ENCODE measurements around the gene NOMO2.
A peak's percentile ranks its signal among the peaks of the same experiment; 100 is the strongest.
"Not testable (repeated sequence)": the region's sequence is repeated elsewhere in the genome, so short reads cannot be mapped to it uniquely, and the experiment has no call there.

Gene NOMO2, protein sequence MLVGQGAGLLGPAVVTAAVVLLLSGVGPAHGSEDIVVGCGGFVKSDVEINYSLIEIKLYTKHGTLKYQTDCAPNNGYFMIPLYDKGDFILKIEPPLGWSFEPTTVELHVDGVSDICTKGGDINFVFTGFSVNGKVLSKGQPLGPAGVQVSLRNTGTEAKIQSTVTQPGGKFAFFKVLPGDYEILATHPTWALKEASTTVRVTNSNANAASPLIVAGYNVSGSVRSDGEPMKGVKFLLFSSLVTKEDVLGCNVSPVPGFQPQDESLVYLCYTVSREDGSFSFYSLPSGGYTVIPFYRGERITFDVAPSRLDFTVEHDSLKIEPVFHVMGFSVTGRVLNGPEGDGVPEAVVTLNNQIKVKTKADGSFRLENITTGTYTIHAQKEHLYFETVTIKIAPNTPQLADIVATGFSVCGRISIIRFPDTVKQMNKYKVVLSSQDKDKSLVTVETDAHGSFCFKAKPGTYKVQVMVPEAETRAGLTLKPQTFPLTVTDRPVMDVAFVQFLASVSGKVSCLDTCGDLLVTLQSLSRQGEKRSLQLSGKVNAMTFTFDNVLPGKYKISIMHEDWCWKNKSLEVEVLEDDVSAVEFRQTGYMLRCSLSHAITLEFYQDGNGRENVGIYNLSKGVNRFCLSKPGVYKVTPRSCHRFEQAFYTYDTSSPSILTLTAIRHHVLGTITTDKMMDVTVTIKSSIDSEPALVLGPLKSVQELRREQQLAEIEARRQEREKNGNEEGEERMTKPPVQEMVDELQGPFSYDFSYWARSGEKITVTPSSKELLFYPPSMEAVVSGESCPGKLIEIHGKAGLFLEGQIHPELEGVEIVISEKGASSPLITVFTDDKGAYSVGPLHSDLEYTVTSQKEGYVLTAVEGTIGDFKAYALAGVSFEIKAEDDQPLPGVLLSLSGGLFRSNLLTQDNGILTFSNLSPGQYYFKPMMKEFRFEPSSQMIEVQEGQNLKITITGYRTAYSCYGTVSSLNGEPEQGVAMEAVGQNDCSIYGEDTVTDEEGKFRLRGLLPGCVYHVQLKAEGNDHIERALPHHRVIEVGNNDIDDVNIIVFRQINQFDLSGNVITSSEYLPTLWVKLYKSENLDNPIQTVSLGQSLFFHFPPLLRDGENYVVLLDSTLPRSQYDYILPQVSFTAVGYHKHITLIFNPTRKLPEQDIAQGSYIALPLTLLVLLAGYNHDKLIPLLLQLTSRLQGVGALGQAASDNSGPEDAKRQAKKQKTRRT

DNA sequence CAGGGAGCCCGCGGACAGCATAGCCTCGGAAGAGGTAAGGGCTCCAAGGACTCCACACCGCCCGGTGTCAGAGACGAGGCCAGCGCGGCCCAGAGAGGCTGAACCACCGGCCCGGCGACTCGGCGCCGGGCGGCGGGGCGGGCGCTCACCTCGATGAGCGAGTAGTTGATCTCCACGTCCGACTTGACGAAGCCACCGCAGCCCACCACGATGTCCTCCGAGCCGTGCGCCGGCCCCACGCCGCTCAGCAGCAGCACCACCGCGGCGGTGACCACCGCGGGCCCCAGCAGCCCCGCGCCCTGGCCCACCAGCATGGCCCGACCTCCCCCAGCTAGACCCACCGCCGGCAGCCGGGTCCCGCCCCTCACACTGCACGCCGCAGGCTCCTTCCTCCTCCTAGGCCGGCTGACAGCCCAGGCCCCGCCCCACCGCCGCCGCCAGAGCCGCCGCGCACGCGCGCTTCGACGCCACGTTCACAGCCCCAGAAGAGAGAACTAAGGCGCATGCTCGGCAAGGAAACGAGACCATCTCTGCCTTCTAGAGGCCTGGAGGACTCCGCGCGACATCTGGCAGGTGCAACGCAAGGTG lies at the start of gene NOMO2:
Gene NOMO2 (minus strand): TSS at position 371 of the 588 bp plus-strand sequence. CDS start 57 bp downstream, at position 314.
- DNase-seq (ENCODE audit: low spot score), result peak; percentile 50

DNA sequence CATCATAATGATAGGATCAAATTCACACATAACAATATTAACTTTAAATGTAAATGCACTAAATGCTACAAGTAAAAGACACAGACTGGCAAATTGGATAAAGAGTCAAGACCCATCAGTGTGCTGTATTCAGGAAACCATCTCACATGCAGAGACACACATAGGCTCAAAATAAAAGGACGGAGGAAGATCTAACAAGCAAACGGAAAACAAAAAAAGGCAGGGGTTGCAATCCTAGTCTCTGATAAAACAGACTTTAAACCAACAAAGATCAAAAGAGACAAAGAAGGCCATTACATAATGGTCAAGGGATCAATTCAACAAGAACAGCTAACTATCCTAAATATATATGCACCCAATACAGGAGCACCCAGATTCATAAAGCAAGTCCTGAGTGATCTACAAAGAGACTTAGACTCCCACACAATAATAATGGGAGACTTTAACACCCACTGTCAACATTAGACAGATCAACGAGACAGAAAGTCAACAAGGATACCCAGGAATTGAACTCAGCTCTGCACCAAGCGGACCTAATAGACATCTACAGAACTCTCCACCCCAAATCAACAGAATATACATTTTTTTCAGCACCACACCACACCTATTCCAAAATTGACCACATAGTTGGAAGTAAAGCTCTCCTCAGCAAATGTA lies 48.4 kb upstream of the NOMO2 start:
- DNase-seq (ENCODE audit: low spot score), result not testable (repeated sequence)

DNA sequence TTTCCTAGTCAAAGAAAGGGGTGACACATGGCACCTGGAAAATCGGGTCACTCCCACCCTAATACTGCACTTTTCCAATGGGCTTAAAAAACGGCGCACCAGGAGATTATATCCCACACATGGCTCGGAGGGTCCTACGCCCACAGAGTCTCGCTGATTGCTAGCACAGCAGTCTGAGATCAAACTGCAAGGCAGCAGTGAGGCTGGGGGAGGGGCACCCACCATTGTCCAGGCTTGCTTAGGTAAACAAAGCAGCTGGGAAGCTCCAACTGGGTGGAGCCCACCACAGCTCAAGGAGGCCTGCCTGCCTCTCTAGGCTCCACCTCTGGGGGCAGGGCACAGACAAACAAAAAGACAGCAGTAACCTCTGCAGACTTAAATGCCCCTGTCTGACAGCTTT lies 46.4 kb upstream of the NOMO2 start:
- DNase-seq (ENCODE audit: low spot score), result not testable (repeated sequence)

DNA sequence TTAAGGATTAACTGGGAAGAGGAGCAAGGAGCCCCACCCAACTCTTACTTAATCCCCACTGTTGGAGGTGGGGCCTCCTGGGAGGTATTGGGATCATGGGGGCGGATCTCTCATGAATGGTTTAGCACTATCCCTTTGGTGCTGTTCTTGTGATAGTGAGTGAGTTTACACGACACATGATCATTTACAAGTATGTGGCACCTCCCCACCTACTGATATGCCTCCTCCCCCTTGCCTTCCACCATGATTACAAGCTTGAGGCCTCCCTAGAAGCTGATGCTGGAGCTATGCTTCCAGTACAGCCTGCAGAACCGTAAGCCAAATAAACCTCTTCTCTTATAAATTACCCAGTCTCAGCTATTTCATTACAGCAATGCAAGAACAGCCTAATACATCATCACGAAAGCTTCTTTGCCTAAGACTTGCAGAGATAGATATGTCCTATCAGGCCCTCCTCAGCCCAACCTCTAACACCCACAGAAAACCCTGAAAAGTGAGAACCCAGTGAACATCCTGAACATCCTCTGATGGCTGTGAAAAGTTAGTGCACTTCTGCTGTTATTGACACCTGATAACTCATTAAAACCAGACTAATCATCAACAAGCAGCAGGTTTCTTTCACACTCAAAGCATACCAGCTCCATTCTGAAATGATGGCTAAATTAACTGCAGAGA lies 41.8 kb upstream of the NOMO2 start:
- DNase-seq (ENCODE audit: low spot score), result not testable (repeated sequence)

DNA sequence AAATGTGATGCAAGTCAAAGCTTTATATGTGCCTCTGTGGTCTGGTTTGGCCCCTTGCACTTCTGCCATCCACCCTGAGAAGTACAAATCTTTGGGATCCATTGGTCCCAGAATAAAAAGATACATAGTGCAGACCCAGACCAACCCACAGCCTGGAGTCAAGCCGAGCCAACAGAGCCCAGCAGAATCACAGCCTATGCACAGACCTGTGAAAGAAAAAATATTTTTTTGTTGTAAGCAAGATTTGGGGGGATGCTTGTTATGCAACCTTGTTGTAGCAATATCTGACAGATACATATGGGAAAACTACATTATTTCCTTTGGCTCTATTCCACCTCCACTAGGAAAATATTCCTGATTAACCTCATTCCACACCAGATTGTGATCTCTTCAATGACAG lies 36.7 kb upstream of the NOMO2 start:
- not testable (repeated sequence) for DNase-seq (ENCODE audit: low spot score)

DNA sequence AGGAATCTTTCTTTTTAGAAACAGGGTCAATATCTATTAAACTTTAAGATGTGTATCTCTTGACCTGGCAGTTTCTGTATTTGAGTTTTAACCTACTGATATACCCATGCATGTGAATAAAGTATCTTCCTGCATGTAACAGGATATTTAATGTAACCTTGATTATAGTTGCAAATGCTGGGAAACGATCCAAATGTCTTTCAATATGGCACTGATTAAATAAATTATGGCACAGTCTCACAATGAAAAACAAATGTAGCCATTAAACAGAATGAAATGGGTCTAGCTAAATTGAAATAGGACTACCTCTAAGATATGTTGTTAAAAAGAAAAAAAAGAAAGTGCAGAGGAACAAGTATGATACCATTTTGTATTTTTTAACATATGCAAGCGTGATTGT lies 35.8 kb upstream of the NOMO2 start:
- not testable (repeated sequence) for DNase-seq (ENCODE audit: low spot score)

DNA sequence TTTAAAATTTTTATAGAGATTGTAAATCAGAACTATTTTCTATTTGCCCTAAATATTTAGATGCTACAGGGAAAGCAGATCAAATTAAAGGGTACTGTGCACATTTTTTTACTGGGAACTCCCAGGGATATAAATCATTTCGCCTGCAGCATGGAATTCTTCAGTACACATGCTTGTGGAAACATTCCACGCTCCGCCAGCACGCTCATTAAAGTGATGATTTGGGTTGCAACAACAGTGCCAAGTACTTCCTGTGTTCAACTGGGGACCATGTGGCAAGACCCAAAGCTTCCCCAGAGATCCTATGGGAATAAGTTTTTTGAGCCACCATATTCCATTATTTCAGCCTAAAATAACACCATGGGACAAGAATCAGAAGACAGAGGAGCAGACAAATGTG lies 35.4 kb upstream of the NOMO2 start:
- not testable (repeated sequence) for DNase-seq (ENCODE audit: low spot score)

DNA sequence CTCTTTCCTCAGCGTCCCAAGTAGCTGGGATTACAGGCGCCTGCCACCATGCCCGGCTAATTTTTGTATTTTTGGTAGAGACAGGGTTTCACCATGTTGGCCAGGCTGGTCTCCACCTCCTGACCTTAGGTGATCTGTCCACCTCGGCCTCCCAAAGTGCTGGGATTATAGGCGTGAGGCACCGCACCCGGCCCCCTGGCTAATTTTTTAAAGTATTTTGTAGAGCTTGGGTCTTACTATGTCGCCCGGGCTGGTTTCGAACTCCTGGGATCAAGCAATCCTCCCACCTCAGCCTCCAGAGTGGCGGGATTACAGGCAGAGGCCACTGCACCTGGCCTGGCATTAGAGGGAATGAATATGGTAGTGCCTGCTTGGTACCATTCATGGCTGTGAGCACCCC lies 33.9 kb upstream of the NOMO2 start:
- not testable (repeated sequence) for DNase-seq (ENCODE audit: low spot score)

DNA sequence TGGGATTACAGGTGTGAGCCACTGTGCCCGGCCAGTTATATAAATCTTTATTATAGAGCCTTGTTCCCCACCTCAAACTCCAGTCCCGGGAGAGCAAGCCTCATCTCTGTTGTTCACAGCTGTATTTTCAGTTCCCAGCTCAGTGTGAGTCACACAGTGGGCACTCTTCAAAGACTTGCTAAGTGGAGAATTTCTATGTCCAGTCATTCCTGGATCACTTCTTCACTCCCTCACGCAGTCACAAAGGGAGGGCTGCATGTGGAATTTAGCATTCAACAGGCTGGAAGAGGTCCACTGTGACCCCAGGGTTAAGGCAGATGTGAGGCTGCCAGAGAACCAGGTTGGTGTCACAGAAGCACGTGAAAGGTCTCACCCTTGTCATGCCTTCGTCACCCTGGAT lies 33.0 kb upstream of the NOMO2 start:
- not testable (repeated sequence) for DNase-seq (ENCODE audit: low spot score)

DNA sequence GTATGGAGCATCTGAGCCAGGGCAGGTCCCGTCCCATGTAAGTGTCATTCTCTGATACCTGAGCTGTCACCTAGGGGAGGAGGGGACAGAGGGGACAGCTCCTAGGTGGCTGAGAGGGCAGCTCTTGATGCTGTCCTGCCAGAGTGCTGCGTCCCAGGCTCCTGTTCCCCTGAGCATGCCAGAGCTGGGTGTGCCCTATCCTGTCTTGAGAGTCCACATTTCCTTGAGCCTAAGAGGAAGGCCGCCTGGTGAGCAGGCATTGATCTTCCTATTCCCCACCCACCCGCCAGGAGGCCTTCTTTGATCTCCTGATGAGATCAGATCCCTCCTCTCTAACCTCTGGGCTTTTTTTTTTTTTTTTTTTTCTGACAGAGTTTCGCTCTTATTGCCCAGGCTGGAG lies 32.0 kb upstream of the NOMO2 start:
- DNase-seq (ENCODE audit: low spot score), result not testable (repeated sequence)

DNA sequence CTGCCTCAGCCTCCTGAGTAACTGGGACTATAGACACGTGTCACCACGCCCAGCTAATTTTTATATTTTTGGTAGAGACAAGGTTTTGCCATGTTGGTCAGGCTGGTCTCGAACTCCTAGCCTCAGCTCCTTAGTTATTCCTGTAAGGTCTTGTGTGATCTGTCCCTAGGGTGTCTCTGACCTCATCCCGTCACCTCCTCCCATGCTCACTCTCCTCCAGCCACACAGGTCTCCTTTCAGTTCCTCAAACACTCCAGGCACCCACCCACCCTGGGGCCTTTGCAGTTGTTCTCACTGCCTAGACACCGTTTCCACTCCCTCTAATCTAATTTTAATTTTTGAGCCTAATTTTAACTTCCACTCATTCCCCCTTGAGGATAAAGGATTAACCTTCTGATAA lies 31.1 kb upstream of the NOMO2 start:
- DNase-seq (ENCODE audit: low spot score), result not testable (repeated sequence)

DNA sequence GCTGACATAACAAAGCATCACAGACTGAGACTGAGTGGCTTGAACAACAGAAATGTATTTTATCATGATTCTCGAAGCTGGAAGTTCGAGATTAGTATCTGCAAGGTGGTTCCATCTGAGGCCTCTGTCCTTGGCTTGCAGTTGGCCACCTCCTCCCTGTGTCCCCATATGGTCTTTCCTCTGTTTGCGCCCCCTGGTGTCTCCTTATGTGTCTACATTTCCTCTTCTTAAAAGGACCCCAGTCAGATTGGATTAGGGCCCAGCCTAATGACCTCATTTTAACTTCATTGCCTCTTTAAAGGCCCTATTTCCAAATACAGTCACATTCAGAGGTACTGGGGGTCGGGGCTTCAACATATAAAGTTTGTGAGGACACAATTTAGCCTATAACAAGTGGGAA lies 30.0 kb upstream of the NOMO2 start:
- DNase-seq (ENCODE audit: low spot score), result peak; percentile 53

DNA sequence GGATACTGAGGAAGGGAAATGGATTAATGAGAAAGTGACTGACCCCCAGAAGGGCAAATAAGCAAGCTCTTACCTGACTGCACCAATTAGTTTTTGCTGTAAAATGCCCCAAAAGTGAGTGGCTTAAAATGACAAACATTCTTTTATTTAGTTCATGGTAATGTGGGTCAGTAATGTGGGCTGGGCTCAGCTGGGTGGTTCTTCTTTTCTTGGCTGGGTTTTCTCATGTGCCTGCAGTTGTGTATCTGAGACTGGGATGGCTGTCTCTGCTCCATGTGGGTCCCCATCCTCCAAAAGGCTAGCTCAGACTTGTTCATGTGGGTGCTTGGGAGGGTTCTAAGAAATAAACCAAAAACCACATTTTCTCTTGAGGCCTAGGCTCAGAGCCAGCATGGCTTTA lies 29.5 kb upstream of the NOMO2 start:
- DNase-seq (ENCODE audit: low spot score), result not testable (repeated sequence)

DNA sequence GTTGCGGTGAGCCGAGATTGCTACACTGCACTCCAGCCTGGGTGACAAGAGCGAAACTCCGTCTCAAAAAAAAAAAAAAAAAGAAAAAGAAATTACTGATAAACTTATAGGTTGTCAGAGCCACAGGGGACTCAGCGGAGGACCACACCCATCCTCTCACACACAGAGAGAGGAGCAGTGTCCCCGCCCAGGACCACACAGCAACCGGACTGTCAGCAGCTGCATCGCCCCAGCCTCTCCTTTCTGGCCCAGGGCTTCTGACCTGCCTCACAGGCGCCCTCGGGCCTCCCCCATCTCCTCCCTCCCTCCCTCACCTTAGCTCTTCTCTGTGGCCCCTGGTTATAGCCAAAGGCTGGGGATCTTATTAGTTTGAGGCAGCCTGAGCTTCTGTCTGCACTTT lies 27.9 kb upstream of the NOMO2 start:
- DNase-seq (ENCODE audit: low spot score), result not testable (repeated sequence)

DNA sequence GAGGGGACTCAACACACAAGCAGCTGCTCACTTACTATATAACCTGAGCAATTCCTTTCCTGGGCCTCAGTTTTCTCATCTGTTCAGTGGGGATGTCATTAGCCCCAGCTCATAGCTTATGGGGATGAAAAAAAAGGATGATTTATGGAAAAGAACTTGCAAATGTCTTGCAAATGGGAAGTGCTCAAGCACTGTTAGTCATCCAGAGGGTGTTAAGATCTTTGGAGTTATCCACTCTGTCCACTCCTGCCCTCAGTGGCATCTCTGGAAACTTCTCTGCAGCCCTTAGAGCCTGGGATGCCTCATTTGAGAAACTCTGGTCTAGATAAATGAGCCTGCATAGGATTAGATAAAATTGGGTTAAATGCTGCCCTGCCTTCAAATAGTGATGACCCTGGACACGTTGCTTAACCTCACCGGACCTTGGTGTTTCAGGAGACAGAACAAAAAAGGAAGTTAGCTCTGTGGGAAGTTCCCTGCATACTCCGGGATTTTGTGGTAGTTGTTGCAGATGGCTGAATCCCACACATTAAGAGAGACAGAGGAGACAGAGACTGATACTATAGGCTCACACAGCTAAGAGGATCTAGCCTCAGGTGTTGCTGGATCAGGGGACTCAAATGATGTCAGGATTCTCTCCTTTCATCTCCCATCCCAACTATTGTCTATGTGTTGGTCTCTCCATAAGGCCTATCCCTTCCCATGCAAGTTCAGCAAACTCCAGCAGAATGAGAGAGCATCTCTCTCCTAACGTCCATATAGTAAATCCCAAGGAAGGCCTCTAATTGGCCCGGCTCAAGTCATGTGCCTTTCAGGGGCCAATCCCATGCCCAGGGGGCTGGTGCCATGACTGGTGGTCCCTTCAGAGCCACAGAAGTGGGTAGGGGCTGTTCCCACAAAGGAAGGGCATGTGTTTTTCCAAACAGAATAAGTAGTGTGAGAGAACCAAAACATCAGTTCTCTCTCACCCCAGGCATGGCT lies 25.0 kb upstream of the NOMO2 start:
- DNase-seq (ENCODE audit: low spot score), result not testable (repeated sequence)

DNA sequence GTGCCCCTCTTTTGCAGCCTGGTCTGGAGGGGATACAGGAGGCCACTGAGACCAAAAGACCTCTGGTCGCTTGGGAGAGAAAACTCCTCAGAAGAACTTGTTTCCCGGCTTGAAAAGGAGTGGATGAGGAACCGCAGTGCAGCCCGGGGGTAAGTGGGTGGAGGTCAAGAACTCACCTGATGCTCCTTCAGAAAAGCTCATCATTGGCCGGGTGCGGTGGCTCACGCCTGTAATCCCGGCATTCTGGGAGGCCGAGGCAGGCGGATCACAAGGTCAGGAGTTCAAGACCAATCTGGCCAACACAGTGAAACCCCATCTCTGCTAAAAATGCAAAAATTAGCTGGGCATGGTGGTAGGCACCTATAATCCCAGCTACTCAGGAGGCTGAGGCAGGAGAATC lies 23.9 kb upstream of the NOMO2 start:
- DNase-seq (ENCODE audit: low spot score), result not testable (repeated sequence)

DNA sequence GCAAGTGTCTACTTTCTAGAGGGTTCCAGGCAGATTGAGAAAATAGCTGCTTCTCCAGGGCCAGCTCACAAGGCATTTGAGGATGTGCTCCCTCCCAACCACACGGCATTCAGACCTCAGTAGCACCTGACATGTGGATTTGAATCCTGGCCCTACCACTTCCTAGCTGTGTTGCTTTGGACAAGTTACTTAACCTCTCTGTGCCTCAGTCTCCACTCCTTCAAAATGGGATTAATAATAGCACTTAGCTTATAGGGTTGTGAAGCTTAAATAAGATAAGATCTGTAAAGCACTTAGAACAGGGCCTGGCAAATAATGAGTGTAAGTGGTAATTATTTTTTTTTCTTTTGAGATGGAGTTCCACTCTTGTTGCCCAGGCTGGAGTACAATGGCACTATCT lies 21.0 kb upstream of the NOMO2 start:
- DNase-seq (ENCODE audit: low spot score), result no peak

DNA sequence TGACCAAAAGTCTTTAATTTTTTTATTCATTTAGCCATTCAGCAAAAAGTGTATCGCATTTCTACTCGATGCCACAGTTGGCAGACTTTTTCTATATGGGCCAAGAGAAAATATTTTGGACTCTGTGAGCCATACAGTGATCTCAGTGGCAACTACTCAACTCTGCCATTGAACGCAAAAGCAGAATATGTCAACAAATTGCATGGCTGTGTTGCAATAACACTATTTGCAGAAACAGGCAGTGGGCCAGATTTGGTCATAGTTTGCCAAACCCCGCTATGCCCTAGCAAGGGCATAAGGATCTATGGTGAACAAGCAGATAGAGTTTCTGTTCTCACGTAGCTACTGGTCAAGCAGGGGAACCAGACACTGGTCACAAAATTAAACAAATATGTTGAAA lies 18.5 kb upstream of the NOMO2 start:
- DNase-seq (ENCODE audit: low spot score), result not testable (repeated sequence)

DNA sequence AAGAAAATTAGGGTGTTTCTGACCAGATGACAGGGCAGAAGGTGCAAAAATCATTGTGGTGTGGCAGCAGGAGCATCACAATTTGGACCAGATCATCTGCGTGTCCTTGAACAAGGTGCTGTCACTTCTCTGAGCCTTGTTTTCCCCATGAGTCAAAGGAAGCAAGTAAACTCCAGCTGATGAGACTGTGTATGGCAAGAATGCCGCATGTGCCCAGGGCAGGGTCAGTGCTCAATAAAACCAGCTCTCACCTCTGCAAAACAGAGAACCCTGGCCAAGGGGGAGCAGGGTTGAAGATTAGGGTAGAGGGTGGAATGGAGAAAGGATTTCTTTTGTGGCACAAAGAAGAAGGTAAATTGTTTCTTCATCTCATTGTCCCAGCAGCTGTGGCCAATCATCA lies 17.4 kb upstream of the NOMO2 start:
- DNase-seq (ENCODE audit: low spot score), result not testable (repeated sequence)

All from ecto neural progenitor cell (in vitro differentiated cells).